Activated naive CD4-positive, alpha-beta T cell treated with anti-CD3 and anti-CD28 coated beads for 36 hours (primary cell): ENCODE measurements around the gene CENPW. TPM values are rescaled to one million over a fixed set of nuclear protein-coding genes. Genes with fewer than 3 reads are reported as not detected.

Experiments used
- CTCF ChIA-PET: fragments of 350-600 bp; sonication (Branson Sonifier 250); formaldehyde crosslinking; loops from one replicate; lab custom pipeline; 2021; ENCODE audit warnings: antibody characterized with exemption; lab: Charles Lee
- DNase-seq: peaks from one replicate; pipeline ENCODE4 v3.0.0-alpha.2; 2020
- H3K27ac Mint-ChIP-seq: one replicate; pipeline ENCODE4 v1.8.0; 2021; ENCODE audit warnings: mild to moderate bottlenecking, mixed read lengths
- H3K27me3 Mint-ChIP-seq: one replicate; pipeline ENCODE4 v1.8.0; 2021; ENCODE audit warnings: low read depth, mixed read lengths
- H3K36me3 Mint-ChIP-seq: one replicate; pipeline ENCODE4 v1.8.0; 2021; ENCODE audit warnings: low read depth, mixed read lengths
- H3K4me1 Mint-ChIP-seq: one replicate; pipeline ENCODE4 v1.8.0; 2021; ENCODE audit warnings: low read depth, mixed read lengths
- H3K4me3 Mint-ChIP-seq: one replicate; pipeline ENCODE4 v1.8.0; 2021; ENCODE audit warnings: mild to moderate bottlenecking, moderate library complexity, mixed read lengths
- H3K9me3 Mint-ChIP-seq: one replicate; pipeline ENCODE4 v1.8.0; 2021; ENCODE audit warnings: mixed read lengths
- intact Hi-C: fragments of 100-400 bp; cut with micrococcal nuclease; formaldehyde crosslinking; loops from one replicate; pipeline ENCODE4 v1.15.1; 2023
- total RNA-seq, 2 experiments: library from RNA; stranded (reverse); gene quantifications; one replicate each; pipeline ENCODE4 v1.2.3, GENCODE V29; 2021

Gene CENPW
- 10 to 100 TPM; 77.8 to 85.8 TPM for total RNA-seq

DNA sequence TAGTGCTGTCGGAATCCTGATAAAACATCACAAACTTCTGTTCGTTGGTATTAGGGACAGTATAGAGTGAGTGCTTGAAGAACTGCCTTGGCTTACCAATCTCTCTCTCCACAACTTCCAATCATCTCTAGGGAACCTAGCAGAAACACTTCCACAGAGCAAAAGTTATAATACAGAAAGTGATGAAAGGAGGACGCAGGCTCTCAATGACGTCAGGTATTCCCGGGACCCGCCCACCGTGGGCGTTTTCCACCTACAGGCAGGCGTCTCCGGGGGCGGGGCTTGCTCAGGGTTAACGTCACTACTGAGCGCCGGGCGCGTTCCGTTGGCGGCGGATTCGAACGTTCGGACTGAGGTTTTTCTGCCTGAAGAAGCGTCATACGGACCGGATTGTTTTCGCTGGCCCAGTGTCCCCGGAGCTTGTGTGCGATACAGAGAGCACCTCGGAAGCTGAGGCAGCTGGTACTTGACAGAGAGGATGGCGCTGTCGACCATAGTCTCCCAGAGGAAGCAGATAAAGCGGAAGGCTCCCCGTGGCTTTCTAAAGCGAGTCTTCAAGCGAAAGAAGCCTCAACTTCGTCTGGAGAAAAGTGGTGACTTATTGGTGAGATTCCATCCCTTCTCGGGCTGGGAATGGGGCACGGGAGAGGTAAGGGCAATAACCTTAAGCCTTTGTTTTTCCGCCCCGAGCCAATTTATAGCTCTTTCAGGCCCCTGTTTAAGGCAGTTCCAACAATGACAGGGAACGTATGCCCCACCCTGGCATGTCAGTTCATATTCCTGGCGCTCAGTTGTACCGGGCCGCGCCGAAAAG lies at the start of gene CENPW:
CENPW (plus strand) TSS at position 320 of the 814 bp plus-strand sequence; CDS start at position 479, 159 bp downstream.
- H3K9me3 Mint-ChIP-seq: no peaks in the 10 kb centered on the region
- no peaks in the 10 kb centered on the region for H3K27me3 Mint-ChIP-seq
- peak; percentile 98 for DNase-seq
- CTCF ChIA-PET: interaction anchor here (1.2 to 1.9 kb wide), 2 partner anchors 12 to 21 kb away, joined by 3 to 6 read pairs; no protein-coding TSS in a partner anchor
- peaks cover 14% of the 10 kb centered on the region for H3K4me1 Mint-ChIP-seq
- H3K27ac Mint-ChIP-seq: no peak within 1 kb of the TSS
- intact Hi-C loops: loop anchor here (1.0 to 10.0 kb wide), 8 partner anchors 159 to 1018 kb away; partner anchors contain the start of genes ECHDC1, HEY2, RNF146 and TRMT11
- no peaks in the 10 kb centered on the region for H3K36me3 Mint-ChIP-seq
- no peak within 1 kb of the TSS for H3K4me3 Mint-ChIP-seq

DNA sequence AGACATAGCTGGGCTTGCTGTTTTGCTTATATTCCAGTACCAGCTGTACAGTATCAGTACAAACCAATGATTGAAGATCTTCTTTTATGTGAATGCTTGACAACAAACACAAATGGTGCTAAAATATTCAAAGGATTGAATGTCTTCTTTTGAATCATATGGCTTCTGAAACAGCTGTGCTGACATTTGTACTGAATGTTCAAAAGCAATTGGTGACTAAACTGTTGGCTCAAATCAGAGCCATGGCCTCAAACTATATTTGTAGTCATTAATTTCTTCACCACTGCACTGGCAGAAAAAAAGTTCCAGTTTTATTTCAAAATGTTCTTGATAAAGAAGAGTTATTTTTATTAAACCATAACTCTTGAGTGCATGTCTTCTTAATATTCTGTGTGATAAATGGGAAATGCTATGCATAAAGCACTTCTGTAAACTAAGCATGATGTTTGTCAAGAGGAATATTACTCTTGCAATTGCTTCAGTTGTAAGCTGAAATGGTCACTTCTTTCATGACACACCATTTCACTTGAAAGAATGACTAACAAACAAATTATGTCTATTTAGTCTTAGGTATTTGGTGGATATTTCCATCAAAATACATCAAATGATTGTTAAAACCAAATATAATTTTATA lies 45.9 kb upstream of the CENPW start:
- no peaks in the 10 kb centered on the region for H3K36me3 Mint-ChIP-seq
- CTCF ChIA-PET: no interaction called here
- H3K4me1 Mint-ChIP-seq: no peaks in the 10 kb centered on the region

DNA sequence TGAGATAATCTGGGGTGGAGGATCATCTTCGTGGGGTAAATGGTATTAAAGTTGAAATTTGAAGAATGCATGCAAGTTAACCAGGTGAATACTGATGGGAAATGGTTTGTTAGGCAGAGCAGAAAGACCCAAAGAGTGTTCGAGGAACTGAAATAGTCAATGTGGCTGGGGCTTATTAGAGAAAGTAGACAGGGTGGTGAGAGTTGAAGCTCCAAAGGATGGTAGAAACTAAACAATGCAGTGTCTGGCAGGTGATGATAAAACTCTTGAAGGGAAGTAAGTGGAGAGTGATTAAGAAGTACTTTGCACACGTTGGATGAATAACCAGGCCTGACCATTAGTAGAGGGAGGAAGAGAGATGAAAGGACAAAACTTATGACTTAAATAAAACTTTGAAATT lies 39.8 kb upstream of the CENPW start:
- Mint-ChIP-seq H3K27ac (no peak overlapping the region), H3K27me3 (no peaks in the 10 kb centered on the region), H3K4me1 (peaks cover 13% of the 10 kb centered on the region), H3K36me3 (no peaks in the 10 kb centered on the region), H3K9me3 (no peaks in the 10 kb centered on the region), H3K4me3 (no peak overlapping the region)
- CTCF ChIA-PET: no interaction called here
- intact Hi-C loops: no loop called here
- DNase-seq: no peak

More for the DNA sequence above, 45.9 kb upstream of the CENPW start:
- H3K27ac Mint-ChIP-seq: no peak overlapping the region
- intact Hi-C loops: no loop called here
- H3K9me3 Mint-ChIP-seq: no peaks in the 10 kb centered on the region
- H3K4me3 Mint-ChIP-seq: no peak overlapping the region
- H3K27me3 Mint-ChIP-seq: no peaks in the 10 kb centered on the region
- DNase-seq: no peak

DNA sequence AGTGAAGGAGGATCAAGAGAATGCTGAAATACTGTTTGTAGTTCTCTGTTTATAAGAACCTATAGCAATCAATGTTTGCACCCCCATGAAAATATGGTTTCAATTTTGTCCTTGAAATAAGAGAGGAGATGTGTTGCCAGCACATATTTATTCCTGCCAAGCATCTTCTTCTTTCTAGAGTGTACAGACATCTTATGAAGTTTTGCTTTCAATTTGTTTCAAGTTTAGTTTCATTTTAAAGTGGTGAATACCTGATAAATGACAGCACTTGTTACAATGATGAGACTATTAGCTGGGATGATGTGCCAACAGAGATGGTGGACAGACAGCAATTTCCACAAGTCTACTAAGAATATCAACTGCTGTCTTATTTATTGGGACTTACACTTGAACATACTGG lies 39.2 kb upstream of the CENPW start:
- Mint-ChIP-seq H3K36me3 (no peaks in the 10 kb centered on the region), H3K27ac (no peak overlapping the region), H3K4me3 (no peak overlapping the region), H3K27me3 (no peaks in the 10 kb centered on the region), H3K4me1 (peaks cover 13% of the 10 kb centered on the region), H3K9me3 (no peaks in the 10 kb centered on the region)
- intact Hi-C loops: no loop called here
- CTCF ChIA-PET: no interaction called here
- no peak for DNase-seq

DNA sequence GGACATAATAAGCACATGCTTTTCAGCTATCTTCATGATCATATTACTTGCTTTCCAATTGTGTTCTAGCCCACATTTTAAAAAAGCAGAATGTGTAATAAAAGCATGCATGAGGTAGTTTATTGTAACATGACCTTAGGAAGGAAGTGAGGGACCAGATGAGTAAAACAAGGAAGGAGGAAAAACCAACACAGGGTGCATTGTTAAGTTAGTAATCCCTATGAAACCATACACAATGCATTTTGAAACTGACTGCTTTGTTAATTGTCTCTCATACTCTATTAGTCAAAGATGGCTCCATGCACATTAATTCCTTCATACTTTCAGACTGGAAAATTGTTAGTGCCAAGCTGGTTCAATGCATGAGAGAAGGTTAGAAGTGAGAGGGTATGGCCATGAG lies 37.7 kb upstream of the CENPW start:
- Mint-ChIP-seq H3K4me1 (peaks cover 13% of the 10 kb centered on the region), H3K27ac (no peak overlapping the region), H3K27me3 (no peaks in the 10 kb centered on the region), H3K36me3 (no peaks in the 10 kb centered on the region), H3K4me3 (no peak overlapping the region), H3K9me3 (no peaks in the 10 kb centered on the region)
- CTCF ChIA-PET: no interaction called here
- DNase-seq: no peak
- intact Hi-C loops: no loop called here

DNA sequence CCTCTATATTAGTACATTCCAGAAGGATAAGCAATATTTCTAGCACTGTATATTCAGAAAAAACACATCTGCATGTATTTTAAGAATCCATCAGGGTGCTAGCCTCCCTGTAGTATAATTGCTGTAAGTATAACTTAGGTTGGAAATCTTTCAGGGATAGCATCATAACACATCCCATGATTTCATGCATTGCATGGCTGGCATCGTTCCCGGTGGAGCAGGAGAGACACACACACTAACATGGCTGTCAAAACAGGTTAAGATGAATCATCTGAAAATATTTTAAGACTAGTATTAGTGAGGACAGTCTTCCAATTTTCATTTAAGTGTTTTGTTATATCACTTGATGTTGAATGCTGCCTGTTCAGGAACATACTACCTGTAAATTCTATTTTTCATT lies 32.1 kb upstream of the CENPW start:
- Mint-ChIP-seq H3K9me3 (no peaks in the 10 kb centered on the region), H3K4me3 (no peak overlapping the region), H3K27ac (no peak overlapping the region), H3K27me3 (no peaks in the 10 kb centered on the region), H3K36me3 (no peaks in the 10 kb centered on the region), H3K4me1 (no peaks in the 10 kb centered on the region)
- DNase-seq: no peak
- intact Hi-C loops: no loop called here
- CTCF ChIA-PET: no interaction called here

DNA sequence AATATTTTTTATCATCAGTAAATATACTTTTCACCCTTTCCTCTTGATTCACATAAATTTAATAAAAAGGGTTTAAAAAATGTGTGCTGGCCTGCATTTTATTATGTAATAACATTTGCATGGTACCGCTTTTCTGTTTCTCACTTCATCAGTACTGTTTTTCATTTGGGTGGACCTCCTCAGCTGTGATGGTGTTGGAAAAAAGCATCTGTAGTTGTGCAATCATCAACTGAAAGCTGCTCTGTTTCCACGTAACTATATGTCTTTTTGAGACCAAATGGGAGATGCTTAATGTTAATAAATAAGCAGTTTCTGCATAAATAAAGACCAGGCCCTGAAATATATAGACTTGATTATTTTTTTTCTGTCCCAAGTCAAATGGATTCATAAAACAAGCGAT lies 31.6 kb upstream of the CENPW start:
- no peaks in the 10 kb centered on the region for H3K9me3 Mint-ChIP-seq
- CTCF ChIA-PET: no interaction called here
- H3K36me3 Mint-ChIP-seq: no peaks in the 10 kb centered on the region
- H3K27me3 Mint-ChIP-seq: no peaks in the 10 kb centered on the region
- intact Hi-C loops: no loop called here
- no peak for DNase-seq
- no peak overlapping the region for H3K4me3 Mint-ChIP-seq
- no peaks in the 10 kb centered on the region for H3K4me1 Mint-ChIP-seq
- no peak overlapping the region for H3K27ac Mint-ChIP-seq

DNA sequence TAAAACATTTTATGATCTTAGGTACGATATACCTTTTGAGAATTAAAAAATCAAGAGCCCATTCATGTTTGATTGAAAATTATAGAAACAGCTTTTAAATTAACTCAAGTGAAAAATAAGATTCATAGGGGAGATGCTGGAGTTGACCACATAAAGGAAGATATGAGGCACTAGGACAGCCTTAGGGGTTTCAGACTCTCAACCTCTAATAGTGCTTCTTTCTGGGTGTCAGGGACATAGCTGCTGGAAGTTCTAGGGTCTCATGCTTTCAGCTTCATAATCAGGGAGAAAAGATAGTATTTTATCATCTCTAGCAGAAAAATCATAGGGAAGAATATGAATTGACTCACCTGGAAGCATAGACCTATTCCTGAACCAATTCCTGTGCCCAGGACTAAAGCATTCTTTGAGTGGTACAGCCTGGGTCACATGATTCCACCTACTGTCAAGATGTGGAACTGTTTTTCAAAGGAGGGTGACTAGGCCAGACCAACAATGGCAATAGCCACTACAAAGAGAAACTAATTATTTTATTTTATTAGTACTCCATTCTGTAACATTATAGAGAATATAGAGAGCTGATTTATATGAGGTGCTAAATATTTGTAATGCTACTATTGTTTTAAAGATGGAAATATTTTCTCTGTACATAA lies 27.8 kb upstream of the CENPW start:
- no peaks in the 10 kb centered on the region for H3K27me3 Mint-ChIP-seq
- intact Hi-C loops: no loop called here
- H3K36me3 Mint-ChIP-seq: no peaks in the 10 kb centered on the region
- H3K4me1 Mint-ChIP-seq: no peaks in the 10 kb centered on the region
- no peak overlapping the region for H3K4me3 Mint-ChIP-seq
- CTCF ChIA-PET: interaction anchor here (0.6 kb wide), 1 partner anchor 318 kb away, joined by 3 read pairs; no protein-coding TSS in a partner anchor
- H3K9me3 Mint-ChIP-seq: no peaks in the 10 kb centered on the region
- H3K27ac Mint-ChIP-seq: no peak overlapping the region
- DNase-seq: no peak

DNA sequence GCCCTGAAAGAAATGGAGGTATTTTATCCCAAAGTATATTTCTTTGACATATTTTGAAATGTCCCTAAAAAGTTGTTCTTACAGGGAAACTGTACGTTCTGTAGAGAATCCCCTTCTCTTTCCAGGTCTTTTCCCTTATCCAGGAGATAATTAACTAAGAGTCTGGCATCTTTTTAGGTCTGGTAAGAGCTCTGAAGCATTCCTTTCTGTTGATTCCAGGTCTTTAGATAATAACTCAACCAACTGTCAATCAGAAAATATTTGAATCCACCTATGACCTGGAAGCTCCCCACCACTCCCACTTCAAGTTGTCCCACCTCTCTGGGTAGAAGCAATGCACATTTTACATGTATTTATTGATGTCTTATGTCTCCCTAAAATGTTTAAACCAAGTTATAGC lies 26.0 kb upstream of the CENPW start:
- Mint-ChIP-seq H3K4me1 (no peaks in the 10 kb centered on the region), H3K9me3 (no peaks in the 10 kb centered on the region), H3K4me3 (no peak overlapping the region), H3K36me3 (no peaks in the 10 kb centered on the region), H3K27me3 (no peaks in the 10 kb centered on the region), H3K27ac (no peak overlapping the region)
- CTCF ChIA-PET: no interaction called here
- intact Hi-C loops: no loop called here
- DNase-seq: no peak

DNA sequence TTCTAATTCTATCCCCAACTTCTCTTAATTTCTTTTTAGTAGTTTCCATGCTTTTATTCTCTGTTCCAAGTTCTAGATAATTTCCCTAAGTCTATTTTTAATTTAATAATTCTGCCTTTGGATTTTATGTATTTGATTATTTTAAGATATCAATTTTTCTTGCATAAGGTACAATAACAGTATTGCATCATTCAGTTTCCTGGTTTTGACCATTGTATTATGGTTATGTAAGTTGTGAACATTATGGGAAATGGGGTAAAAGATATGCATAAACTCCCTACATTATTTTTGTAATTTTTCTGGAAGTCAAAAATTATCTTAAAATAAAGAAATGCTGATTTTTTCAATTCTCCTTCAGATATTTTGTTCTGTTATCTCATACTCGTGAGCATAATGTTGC lies 21.1 kb upstream of the CENPW start:
- Mint-ChIP-seq H3K27ac (no peak overlapping the region), H3K9me3 (no peaks in the 10 kb centered on the region), H3K4me1 (no peaks in the 10 kb centered on the region), H3K36me3 (no peaks in the 10 kb centered on the region), H3K27me3 (peaks cover 6% of the 10 kb centered on the region), H3K4me3 (no peak overlapping the region)
- DNase-seq: no peak
- CTCF ChIA-PET: no interaction called here
- intact Hi-C loops: no loop called here

DNA sequence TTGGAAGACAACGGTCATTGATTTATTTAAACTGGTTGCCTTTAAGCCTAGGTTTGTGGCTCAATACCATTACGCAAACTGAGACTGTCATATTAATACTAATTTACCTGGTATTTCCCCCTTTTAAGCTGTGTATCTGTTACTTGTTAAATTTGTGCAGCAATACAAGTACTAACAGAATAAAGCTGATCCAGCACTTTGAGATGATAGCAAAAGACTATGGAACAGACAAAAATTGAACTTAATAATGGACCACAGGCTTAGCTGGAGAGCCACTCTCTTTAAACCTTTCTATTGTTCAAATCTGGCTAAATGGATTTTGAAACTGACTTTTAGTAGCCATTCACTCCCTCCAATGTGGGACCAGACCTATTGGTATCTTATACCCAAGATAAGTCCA lies 6.2 kb upstream of the CENPW start:
- H3K4me1 Mint-ChIP-seq: no peaks in the 10 kb centered on the region
- no peak overlapping the region for H3K4me3 Mint-ChIP-seq
- H3K27ac Mint-ChIP-seq: no peak overlapping the region
- H3K9me3 Mint-ChIP-seq: no peaks in the 10 kb centered on the region
- H3K36me3 Mint-ChIP-seq: no peaks in the 10 kb centered on the region
- DNase-seq: no peak
- intact Hi-C loops: no loop called here
- CTCF ChIA-PET: interaction anchor here (0.6 kb wide), 1 partner anchor 234 kb away, joined by 4 read pairs; no protein-coding TSS in a partner anchor
- no peaks in the 10 kb centered on the region for H3K27me3 Mint-ChIP-seq

DNA sequence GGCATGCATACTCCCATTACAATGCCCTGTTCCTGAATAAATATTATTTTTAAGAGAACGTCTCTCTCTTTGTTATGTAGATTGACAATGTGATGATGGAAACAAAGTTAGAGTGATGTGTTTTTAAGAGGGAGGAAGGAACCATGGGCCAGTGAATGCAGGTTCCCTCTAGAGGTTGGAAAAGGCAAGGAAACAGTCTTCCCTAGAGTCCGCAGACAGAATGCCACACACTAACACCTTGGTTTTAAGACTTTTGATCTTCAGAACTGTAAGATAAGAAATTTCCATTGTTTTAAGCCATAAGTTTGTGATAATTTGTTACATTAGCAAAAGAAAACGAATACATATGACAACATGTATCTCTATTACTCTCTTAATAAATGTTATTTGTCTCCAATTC lies 4.7 kb upstream of the CENPW start:
- CTCF ChIA-PET: no interaction called here
- no peak overlapping the region for H3K4me3 Mint-ChIP-seq
- no peaks in the 10 kb centered on the region for H3K27me3 Mint-ChIP-seq
- no peaks in the 10 kb centered on the region for H3K4me1 Mint-ChIP-seq
- intact Hi-C loops: loop anchor here (5.0 kb wide), 1 partner anchor 1013 kb away; no protein-coding TSS in a partner anchor
- H3K27ac Mint-ChIP-seq: no peak overlapping the region
- no peaks in the 10 kb centered on the region for H3K36me3 Mint-ChIP-seq
- no peaks in the 10 kb centered on the region for H3K9me3 Mint-ChIP-seq
- DNase-seq: no peak
